ENCODE results near the gene CXCL6. TPM values are rescaled to one million over a fixed set of nuclear protein-coding genes. Genes with fewer than 3 reads are reported as not detected.

CXCL6 gene
- total RNA-seq, 1 donor from 2014 or later = not detected

GRCh38 chr4:73817341-73817740 is 19.1 kb upstream of the CXCL6 start:
- no peaks in the 10 kb centered on the region for H3K27me3 ChIP-seq
- H3K36me3 ChIP-seq = no peaks in the 10 kb centered on the region
- no peak overlapping the region for H3K4me3 ChIP-seq
- H3K4me1 ChIP-seq = no peaks in the 10 kb centered on the region
- no peak overlapping the region for H3K27ac ChIP-seq
- intact Hi-C loops (cut with DNase I) = no loop called here
- no peak for DNase-seq (ENCODE audit: low spot score in 2 of 2)
- TF ChIP-seq, protein P1, sequence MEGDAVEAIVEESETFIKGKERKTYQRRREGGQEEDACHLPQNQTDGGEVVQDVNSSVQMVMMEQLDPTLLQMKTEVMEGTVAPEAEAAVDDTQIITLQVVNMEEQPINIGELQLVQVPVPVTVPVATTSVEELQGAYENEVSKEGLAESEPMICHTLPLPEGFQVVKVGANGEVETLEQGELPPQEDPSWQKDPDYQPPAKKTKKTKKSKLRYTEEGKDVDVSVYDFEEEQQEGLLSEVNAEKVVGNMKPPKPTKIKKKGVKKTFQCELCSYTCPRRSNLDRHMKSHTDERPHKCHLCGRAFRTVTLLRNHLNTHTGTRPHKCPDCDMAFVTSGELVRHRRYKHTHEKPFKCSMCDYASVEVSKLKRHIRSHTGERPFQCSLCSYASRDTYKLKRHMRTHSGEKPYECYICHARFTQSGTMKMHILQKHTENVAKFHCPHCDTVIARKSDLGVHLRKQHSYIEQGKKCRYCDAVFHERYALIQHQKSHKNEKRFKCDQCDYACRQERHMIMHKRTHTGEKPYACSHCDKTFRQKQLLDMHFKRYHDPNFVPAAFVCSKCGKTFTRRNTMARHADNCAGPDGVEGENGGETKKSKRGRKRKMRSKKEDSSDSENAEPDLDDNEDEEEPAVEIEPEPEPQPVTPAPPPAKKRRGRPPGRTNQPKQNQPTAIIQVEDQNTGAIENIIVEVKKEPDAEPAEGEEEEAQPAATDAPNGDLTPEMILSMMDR (IDR thresholded peaks at IDR 0.05) = no peak
- no peaks in the 10 kb centered on the region for H3K9me3 ChIP-seq

DNA sequence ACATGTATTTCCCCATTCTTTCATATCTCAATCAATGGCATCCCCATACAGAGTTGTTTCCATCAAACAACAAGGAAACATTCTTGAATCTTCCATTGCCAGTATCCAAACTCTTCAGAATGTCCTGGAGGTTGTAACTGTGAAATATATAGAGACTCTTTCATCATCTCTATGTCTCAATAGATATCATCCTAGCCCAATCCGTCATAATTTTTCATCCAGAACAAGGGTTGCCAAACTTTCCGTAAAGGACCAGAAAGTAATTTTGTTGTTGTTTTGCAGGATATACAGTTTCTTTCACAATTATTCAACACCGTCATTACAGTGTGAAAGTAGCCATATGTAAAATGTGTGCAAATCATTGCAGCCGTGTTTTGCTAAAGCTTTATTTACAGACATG is 15.2 kb upstream of the CXCL6 start:
- H3K9me3 ChIP-seq = no peaks in the 10 kb centered on the region
- H3K36me3 ChIP-seq = no peaks in the 10 kb centered on the region
- no peak for DNase-seq (ENCODE audit: low spot score in 2 of 2)
- intact Hi-C loops (cut with DNase I) = no loop called here
- TF ChIP-seq, protein P1 (IDR thresholded peaks at IDR 0.05) = no peak
- no peak overlapping the region for H3K27ac ChIP-seq
- H3K4me3 ChIP-seq = no peak overlapping the region
- H3K4me1 ChIP-seq = no peaks in the 10 kb centered on the region
- no peaks in the 10 kb centered on the region for H3K27me3 ChIP-seq

DNA sequence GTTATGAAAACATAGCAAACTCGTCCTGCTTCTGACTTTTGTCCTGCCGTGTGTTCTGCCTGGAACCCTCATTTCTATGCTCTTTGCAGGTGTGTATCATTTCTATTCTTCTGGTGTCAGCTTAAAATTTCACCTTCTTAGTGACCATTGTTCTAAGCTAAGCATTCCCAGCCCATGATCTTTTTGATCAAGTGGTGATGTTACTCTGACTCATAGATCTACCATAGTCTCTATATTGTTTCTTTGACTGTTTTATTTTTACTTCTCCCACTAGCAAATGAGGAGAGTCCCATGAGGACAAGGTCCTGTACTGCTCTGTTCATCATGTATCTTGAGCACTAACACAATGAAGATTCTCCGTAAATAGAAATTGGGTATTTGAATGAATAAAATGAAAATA is 14.1 kb upstream of the CXCL6 start:
- DNase-seq (ENCODE audit: low spot score in 2 of 2) = no peak
- Histone ChIP-seq H3K4me1 (no peaks in the 10 kb centered on the region), H3K27ac (no peak overlapping the region), H3K27me3 (no peaks in the 10 kb centered on the region), H3K36me3 (no peaks in the 10 kb centered on the region), H3K9me3 (no peaks in the 10 kb centered on the region), H3K4me3 (no peak overlapping the region)
- TF ChIP-seq, protein P1 (IDR thresholded peaks at IDR 0.05) = no peak
- intact Hi-C loops (cut with DNase I) = no loop called here

GRCh38 chr4:73822812-73823504 is 13.5 kb upstream of the CXCL6 start:
- intact Hi-C loops (cut with DNase I) = no loop called here

GRCh38 chr4:73823760-73824159 is 12.7 kb upstream of the CXCL6 start:
- Histone ChIP-seq H3K9me3 (no peaks in the 10 kb centered on the region), H3K4me1 (no peaks in the 10 kb centered on the region), H3K4me3 (no peak overlapping the region), H3K27me3 (no peaks in the 10 kb centered on the region), H3K36me3 (no peaks in the 10 kb centered on the region), H3K27ac (no peak overlapping the region)
- no peak for DNase-seq (ENCODE audit: low spot score in 2 of 2)
- TF ChIP-seq, protein P1 (IDR thresholded peaks at IDR 0.05) = no peak
- intact Hi-C loops (cut with DNase I) = no loop called here

More at GRCh38 chr4:73822812-73823504, 13.5 kb upstream of the CXCL6 start:
- Histone ChIP-seq H3K27ac (no peak overlapping the region), H3K9me3 (no peaks in the 10 kb centered on the region), H3K4me3 (no peak overlapping the region), H3K27me3 (no peaks in the 10 kb centered on the region), H3K36me3 (no peaks in the 10 kb centered on the region), H3K4me1 (no peaks in the 10 kb centered on the region)
- DNase-seq (ENCODE audit: low spot score in 2 of 2) = no peak
- TF ChIP-seq, protein P1 (IDR thresholded peaks at IDR 0.05) = no peak

DNA sequence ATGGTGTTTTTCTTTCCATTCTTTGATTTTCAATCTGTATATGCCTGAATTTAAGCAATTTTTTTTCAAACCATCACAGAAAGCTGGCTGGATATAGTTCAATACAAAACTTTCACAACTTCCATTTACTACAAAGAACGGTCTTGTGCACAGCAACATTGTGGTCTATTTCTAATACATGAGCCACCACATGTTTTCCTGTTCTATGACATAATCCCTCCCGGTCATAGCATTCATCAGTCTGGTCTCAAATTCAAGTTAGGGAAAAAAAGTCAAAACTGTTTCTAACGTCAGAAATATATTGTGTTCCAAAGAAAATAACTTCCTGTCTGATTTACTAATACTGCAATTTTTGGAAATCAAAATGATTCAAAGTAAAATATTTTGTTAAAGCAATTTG is 7.5 kb upstream of the CXCL6 start:
- no peak for DNase-seq (ENCODE audit: low spot score in 2 of 2)
- Histone ChIP-seq H3K27ac (no peak overlapping the region), H3K4me1 (no peaks in the 10 kb centered on the region), H3K36me3 (no peaks in the 10 kb centered on the region), H3K4me3 (no peak overlapping the region), H3K27me3 (no peaks in the 10 kb centered on the region), H3K9me3 (no peaks in the 10 kb centered on the region)
- TF ChIP-seq, protein P1 (IDR thresholded peaks at IDR 0.05) = no peak
- intact Hi-C loops (cut with DNase I) = no loop called here

Data from ascending aorta (tissue), 2 donors.